ENCODE measurements around the gene SPAG8.
A peak's percentile ranks its signal among the peaks of the same experiment; 100 is the strongest.

The SPAG8 gene

DNA sequence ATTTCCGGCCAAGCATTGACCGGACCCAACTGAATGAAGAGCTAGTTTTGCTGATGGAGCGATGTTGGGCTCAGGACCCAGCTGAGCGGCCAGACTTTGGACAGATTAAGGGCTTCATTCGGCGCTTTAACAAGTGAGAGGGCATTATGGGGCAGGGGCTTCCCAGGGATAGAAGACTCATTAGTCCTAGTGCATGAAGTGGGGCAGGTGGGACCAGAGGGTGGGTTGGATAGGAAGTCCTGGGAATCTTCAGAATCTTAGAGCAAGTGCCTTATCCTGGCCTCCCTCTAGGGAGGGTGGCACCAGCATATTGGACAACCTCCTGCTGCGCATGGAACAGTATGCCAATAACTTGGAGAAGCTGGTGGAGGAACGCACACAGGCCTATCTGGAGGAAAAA is 6.0 kb downstream of the SPAG8 start:
- no peak for DNase-seq

GRCh38 chr9:35801328-35802128 is 10.5 kb downstream of the SPAG8 start:
- no peak for DNase-seq

GRCh38 chr9:35800530-35800929 is 11.5 kb downstream of the SPAG8 start:
- no peak for DNase-seq

GRCh38 chr9:35798658-35799374 is 13.2 kb downstream of the SPAG8 start:
- DNase-seq: peak; percentile 73

DNA sequence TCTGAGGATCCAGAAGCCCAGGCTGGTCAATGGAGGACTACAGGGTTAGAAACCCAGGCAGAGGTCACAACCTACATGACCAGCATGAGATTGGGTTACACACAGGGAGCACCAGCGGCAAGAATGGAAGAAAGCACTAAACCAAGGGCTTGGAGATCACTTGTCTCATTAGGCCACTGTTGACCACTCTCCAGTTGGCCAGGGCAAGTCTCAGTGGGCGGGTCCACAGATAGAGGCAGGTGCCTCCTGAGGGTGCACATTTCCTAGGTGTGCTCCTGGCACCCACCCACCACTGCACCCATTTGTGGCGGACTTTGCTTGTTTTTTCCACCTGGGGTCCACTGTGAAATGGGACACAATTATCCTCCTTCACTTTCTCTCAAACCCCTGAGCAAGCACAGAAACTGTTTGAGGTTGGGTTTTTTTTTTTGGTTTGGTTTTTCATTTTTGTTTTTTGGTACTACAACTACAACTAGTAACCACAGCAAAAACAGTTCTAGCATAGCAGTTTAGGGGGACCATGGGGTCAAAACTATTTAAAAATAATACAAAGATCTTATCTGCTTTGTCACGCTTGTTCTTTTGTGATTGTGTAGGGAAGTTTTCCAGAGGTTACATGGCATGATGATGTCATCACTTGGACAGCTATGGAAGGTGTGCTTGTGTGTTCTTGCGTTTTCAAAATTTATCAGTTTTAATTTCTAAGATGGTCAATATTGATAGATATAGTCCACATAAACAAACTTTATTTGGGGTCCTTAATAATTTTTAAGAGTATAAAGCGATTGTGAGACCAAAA is 14.6 kb downstream of the SPAG8 start:
- no peak for DNase-seq

DNA sequence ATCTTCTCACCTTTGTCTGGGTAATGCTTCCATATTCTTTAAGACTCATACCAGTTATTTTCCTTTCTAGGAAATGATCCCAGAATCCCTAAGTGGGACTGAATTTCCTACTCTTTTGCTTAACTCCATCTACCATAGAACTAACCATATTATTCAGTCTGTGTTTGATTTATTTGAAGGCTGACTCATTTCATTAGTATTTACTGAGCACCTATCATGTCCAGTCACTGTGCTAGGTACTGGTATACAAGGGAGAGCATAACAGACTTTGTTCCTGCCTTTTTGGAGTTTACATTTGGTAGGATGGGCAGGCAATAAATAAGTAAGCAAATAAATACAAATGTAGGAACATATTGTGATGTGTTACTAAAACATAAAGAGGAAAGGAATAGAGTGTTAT is 16.4 kb downstream of the SPAG8 start:
- no peak for DNase-seq

DNA sequence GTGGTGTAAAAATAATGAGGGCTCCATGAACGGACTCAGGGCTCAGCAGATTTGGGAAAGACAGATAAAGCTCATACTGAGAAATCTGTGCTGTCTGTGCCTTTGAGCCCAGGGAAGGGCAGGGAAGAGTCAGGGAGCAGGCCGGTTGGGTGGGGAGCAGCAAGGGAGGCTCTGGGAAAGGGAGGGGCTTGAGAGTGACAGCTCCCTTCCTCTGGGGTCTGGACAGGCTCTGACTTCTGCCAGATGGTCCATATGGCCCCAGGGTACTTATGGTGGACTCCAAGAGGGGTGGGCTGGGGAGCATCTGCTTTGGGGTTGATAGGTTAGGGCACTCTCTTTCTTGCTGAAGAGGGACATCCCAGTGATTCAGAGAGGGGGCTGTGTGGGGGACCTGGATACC is 18.6 kb downstream of the SPAG8 start:
- DNase-seq: no peak

DNA sequence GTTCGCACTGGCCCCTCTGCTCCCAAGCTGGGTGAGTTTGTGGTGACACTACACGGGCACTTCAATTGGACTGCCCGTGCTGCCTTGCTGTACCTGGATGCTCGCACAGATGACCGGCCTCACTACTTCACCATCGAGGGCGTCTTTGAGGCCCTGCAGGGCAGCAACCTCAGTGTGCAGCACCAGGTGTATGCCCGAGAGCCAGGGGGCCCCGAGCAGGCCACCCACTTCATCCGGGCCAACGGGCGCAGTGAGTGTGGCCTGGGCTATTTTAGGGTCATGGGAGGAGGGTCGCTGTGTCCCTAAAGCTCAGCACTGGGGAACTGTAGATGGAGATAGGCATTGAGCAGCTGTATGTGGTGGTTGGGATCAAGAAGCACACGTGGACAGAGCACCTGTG is 19.2 kb downstream of the SPAG8 start:
- DNase-seq: no peak

DNA sequence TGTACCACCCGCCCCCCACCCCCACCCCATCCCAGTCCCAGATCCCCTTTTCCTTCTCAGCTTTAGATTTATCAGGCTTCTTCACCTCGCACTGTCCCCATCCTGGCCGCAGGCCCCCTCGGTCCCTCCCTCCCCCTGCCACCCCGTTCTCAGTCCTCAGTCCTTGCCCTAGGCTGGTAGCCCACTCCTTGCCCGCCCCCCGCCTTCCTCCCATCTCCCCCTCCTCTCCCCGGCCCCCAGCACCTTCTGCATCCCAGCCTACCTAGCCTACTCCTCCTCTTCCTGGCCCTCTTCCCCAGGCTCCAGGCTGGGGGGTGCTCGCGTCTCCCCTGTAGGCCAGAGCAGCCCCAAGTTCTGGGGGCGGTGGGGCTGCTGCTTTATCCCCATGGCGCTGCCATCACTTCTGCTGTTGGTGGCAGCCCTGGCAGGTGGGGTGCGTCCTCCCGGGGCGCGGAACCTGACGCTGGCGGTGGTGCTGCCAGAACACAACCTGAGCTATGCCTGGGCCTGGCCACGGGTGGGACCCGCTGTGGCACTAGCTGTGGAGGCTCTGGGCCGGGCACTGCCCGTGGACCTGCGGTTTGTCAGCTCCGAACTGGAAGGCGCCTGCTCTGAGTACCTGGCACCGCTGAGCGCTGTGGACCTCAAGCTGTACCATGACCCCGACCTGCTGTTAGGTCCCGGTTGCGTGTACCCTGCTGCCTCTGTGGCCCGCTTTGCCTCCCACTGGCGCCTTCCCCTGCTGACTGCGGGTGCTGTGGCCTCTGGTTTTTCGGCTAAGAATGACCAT is 19.8 kb downstream of the SPAG8 start:
- DNase-seq: no peak

DNA sequence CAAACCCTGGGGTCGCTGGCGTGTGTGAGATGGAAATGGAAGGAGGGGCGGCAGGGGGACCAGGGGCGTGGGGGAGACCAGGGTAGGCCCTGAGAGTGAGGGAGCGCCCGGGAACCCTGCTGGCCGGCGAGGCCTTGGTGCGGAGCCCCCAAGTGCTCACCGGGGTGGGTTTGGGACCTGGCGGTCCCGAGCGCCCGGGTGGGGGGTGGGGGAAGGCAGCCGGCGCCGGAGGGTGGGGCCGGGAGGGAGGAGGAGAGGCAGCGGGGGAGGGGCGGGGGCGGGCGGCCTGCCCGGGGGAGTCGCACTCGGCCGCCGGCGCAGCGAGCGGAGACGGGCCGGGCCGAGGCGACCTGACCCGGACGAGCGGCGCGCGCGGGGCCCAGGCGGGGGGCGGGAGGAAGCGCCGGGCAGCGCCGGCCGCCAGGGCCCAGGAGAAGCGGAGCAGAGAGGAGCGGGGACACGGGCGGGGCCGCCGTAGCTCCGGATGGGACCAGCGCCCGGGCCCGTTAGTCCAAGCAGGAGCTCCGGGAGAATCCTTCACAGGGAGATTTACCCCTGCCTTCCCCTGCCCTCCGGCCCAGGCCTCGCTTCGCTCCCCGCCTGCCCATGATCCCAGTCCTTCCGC is 20.7 kb downstream of the SPAG8 start, which contains the start of gene NPR2:
Gene NPR2 (plus strand): TSS at position 295 of the 625 bp plus-strand sequence. CDS start 818 bp downstream, outside the sequence.
- no peak for DNase-seq

DNA sequence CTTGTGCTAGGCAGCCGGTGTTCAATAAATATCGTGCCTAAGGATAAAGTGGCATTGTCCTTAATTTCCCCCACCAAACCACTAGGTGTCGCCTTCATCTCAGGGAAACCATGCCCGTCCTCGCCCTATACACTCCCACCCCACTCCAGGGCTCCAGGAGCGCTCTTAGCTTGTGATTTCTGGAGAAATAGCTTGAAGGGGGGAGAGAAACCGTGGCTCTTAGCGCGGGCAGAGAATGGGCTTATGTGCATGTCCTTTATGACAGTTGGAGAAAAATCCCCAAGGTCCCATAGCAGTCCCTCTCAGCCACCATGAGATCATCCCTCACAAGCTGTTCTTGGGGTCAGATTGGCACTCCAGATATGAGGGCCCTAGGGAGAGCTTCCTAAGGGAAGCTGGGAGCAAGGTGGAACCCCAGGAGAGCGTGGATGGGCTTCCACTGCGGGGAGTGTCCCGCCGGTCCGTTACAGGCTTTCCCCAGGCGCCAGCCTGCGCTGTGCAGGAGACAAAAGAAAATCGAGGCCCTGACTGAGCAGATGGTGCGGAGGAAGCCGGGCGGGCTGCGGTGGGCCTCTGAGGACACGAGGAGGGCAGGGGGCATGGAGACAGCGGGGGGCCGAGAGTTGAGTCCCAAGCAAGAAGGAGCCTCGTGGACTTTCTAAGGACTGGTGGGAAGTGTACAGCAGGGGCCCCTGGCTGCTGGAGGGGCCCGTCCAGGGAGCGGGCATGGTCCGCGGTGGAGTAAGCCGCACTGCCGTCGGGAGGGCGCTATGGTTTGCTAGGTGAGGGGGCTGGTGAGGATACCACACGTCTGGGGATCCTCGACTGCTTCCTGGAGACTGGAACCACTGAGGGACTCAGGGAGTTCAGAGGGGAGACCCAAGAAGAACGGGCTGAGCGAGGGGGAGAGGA is 21.4 kb downstream of the SPAG8 start:
- peak; percentile 64 for DNase-seq

DNA sequence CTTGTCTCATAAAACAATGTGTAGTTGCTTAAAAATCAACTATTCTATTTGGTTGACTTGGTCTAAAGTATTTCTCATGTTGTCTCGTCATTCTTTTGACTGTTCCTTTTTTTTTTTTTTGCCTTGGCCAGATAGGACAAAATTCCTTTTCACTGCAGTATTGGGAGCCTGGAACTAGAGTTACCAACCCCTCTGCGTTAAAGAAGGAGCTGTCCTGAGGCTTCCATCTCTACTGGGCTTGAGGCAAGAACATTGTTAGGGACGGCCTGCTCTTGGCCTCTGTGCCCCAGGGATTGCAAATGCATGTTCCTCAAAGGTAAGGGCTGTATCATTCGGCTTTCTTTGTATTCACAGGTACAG is 22.1 kb downstream of the SPAG8 start:
- DNase-seq: no peak

DNA sequence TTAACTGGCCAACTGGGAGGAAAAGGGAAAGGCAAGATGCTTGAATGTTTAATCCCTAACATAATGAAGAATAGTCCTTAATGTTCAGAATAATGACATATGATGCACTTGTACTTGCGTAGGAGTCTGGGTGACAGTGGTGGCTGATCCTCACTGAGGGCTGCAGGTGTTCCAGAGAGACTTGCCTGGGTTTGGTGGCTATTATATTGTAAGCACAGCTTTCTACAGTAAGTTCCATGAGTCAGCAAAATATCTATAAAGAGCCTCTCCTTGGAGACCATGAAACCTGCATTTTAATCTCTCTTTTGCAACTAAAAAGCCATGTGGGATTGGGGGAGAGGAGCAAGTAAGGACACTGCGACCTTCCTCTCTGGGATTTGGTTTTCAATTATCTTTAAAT is 22.5 kb downstream of the SPAG8 start:
- DNase-seq: no peak

- DNase-seq: no peak
Measured at GRCh38 chr9:35783418-35783817, 28.6 kb downstream of the SPAG8 start.

DNA sequence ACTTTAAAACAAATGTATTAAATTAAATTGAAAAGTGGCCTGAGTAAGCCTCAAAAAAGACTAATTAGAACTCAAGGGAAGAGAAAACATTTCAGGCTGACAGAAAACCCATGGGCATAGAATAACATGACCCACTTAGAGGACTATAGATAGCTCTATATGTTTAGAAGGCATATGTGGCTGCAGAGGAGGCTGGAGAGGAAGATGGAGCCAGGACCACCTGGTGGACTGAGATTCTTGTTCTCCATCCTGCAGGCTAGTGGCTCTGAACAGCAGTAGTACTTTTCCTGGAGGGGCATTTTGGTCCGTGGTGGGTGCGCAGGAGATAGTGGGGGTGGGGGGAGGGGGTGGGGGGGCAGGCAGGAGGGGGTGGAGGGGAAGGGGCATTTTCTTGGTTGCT is 31.0 kb downstream of the SPAG8 start:
- DNase-seq: no peak

- no peak for DNase-seq
Measured at GRCh38 chr9:35778496-35778895, 33.6 kb downstream of the SPAG8 start.

DNA sequence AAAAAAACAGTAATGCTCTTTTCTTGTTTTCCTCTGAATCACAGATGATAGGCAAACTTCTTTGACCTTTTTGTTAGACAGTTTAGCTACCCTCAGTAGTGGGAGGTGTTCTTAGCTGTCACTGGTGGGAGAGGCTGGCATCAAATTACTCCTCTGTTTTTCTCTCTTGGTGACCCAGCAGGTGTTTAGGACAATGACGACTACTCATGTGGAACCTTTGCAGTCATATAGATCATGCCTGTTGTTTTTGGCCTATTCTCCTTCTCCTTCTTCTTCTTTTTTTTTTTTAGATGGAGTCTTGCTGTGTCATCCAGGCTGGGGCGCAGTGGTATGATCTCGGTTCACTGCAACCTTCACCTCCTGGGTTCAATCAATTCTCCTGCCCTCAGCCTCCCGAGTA is 36.0 kb downstream of the SPAG8 start:
- DNase-seq: no peak

DNA sequence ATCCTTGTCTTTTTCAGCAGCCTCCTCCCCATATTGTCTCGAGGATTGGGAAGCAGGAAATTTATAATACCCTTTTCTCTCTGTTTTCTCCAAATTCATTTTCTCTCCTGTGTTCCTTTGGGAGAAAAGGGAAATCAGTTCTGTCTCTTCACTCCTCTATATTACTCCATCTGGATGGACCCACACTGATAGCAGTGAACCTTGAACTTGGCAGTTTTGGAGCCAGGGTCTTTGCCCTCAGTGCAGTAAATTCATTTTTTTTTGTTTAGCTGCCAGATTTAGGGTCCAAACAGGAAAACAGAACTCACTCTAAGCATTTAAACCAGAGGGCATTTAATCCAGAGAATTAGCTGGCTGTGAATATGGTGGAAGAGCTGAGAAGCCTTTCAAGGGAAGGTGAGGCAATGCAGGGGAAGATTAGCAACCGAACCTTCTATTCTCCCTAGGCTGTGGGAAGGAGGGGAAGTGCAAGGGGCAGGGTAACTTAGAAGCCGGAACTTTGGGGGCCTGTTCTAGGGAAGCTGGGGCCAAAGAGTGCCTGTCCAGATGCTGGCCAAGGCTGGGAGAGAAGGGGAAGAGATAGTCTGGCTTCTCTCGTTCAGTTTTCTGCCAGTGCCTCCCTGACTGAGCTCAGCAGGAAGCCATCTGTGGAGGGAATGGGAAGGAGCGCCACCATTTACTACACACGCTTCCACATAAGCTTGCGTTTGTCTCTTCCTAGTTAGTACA is 37.0 kb downstream of the SPAG8 start:
- no peak for DNase-seq

GRCh38 chr9:35771943-35772342 is 40.1 kb downstream of the SPAG8 start:
- no peak for DNase-seq

- DNase-seq: no peak
Measured at GRCh38 chr9:35771534-35771933, 40.5 kb downstream of the SPAG8 start.

- DNase-seq: no peak
Measured at GRCh38 chr9:35771075-35771433, 41.0 kb downstream of the SPAG8 start.

Data from stimulated activated CD4-positive, alpha-beta T cell treated with anti-CD3 and anti-CD28 coated beads, Interleukin-4, amount 100 ng/mL, for 24 hours (primary cell).